Measurements from ENCODE around the gene STMN1.
A peak's percentile ranks its signal among the peaks of the same experiment; 100 is the strongest.

The STMN1 gene

GRCh38 chr1:25905680-25906643, at the start of gene STMN1:
Gene STMN1 (minus strand): TSS chr1:25906419. CDS start chr1:25904676, 1,743 bp downstream.
- H3K27ac ChIP-seq, result peak within 1 kb of the TSS; percentile 77
- no peak; the same call in 1 of the 2 replicates for TF ChIP-seq CTCF (conservative IDR thresholded peaks at IDR 0.05)

GRCh38 chr1:25955553-25955952, 49.3 kb upstream of the STMN1 start:
- TF ChIP-seq CTCF (conservative IDR thresholded peaks at IDR 0.05), result no peak
- H3K27ac ChIP-seq, result no peak overlapping the region

- TF ChIP-seq CTCF (conservative IDR thresholded peaks at IDR 0.05), result no peak
- H3K27ac ChIP-seq, result no peak overlapping the region
Observed at GRCh38 chr1:25954282-25954938, 48.2 kb upstream of the STMN1 start.

DNA sequence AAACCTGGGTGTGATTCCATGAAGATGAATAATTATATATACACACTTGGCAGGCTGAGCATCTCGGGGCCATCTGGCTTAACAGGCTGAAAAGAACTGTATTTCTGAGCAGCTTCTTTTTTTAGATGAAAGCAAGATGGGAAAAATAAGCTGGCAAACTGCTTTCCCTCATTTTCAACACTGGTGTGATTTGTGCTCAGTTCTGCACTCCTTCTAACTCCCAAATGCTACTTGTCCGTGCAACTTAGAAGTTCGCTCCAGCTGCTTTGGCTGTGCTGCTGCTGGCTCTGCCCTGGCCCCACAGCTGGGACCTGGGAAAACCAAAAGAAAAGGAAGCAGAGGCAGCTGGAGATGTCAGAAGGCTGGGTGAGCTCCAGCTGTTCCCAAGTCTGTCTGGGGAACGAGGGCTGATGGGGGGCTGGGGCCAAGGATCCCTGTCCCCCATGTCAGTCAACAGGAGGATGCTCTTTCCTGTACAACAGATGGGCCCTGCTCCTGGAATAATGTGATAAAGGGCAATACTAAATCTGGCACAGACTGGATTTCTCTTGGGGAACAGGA, 46.7 kb upstream of the STMN1 start:
- no peak for TF ChIP-seq CTCF (conservative IDR thresholded peaks at IDR 0.05)
- H3K27ac ChIP-seq, result no peak overlapping the region

DNA sequence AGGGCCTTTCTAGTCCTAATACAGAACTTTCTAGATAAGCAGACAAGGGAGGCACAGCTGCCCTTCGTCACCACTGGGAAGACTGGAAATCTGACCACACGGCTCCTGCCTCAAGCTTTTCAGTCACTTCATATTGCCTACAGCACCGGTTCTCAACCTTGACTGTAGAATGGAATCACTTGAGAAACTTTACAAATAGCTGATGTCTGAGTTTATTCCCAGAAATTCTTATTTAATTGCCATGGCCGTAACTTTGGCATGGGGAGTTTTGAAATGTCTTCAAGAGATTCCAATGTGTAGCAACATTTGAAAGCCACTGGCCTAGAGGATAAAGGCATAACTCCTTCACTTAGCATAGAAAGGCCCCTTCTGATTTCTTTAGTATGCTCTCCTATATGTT, 42.4 kb upstream of the STMN1 start:
- no peak for TF ChIP-seq CTCF (conservative IDR thresholded peaks at IDR 0.05)
- H3K27ac ChIP-seq, result no peak overlapping the region

DNA sequence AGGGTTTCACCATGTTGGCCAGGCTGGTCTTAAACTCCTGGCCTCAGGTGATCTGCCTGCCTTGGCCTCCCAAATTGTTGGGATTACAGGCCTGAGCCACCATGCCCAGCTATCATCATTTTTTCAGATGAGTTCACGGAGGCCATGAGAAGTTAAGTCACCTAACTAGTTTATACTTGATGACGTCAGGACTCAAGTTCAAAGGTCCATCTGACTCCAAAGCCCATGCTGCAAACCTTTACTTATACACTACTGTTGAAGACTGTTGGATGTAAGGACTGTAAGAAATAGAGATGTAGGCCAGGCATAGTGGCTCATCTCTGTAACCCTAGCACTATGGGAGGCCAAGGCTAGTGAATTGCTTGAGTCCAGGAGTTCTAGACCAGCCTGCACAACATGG, 40.8 kb upstream of the STMN1 start:
- H3K27ac ChIP-seq, result no peak overlapping the region
- TF ChIP-seq CTCF (conservative IDR thresholded peaks at IDR 0.05), result no peak

DNA sequence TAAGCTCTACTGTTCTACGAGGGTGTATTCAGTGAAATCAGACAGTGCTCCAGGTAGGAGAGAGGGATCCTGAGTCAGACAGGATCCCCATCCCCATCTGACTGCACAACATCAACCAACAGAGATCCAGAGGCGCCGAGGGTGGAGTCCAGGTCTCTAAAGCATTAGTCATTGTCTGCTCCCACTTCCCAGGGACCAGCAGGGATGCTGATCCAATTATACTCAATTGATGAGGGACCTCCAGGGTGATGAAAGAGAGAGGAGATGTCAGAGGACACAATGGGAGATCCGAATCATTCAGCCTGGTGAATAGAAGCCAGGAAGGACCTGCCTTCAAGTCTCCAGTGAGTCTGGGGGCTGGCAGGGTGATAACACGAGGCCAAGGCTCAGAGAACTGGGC, 39.5 kb upstream of the STMN1 start:
- H3K27ac ChIP-seq, result no peak overlapping the region
- TF ChIP-seq CTCF (conservative IDR thresholded peaks at IDR 0.05), result no peak
